SU-DHL-6 (cell line): ENCODE measurements around the gene BZW1.

Experiments used
- H2AFZ ChIP-seq: fragments of 200-600 bp; sonication (generic); 2 replicates; pipeline ENCODE4 v1.6.1; 2014; ENCODE audit warnings: low read depth, mild to moderate bottlenecking, moderate library complexity, mixed read lengths, antibody characterized with exemption, low read length; ENCODE audit not compliant: severe bottlenecking
- H3F3A ChIP-seq: fragments of 200-600 bp; shearing (Covaris generic); 2 replicates; pipeline ENCODE4 v1.6.0; 2016; ENCODE audit warnings: antibody characterized with exemption, mild to moderate bottlenecking; ENCODE audit not compliant: insufficient read depth
- H3K27ac ChIP-seq: fragments of 200-600 bp; sonication (generic); 2 replicates; pipeline ENCODE4 v1.5.1; 2016; ENCODE audit warnings: low read depth, mild to moderate bottlenecking, low read length, moderate library complexity, mixed read lengths
- H3K27me3 ChIP-seq: fragments of 200-600 bp; sonication (generic), shearing (Covaris generic); 2 replicates; pipeline ENCODE4 v1.6.0; 2014; ENCODE audit warnings: mild to moderate bottlenecking, low read length
- H3K36me3 ChIP-seq: fragments of 200-600 bp; sonication (generic); 2 replicates; pipeline ENCODE4 v1.6.1; 2014; ENCODE audit warnings: mild to moderate bottlenecking, low read length, mixed read lengths
- H3K4me2 ChIP-seq: fragments of 300-600, 200-600 bp; shearing (Covaris generic), sonication (generic); 2 replicates; pipeline ENCODE4 v1.6.0; 2014; ENCODE audit warnings: low read length, low read depth, mild to moderate bottlenecking; ENCODE audit not compliant: poor library complexity, severe bottlenecking
- H3K4me3 ChIP-seq: fragments of 200-600 bp; sonication (generic); 2 replicates; pipeline ENCODE4 v1.5.1; 2014; ENCODE audit warnings: antibody characterized with exemption, low read length, mild to moderate bottlenecking, mixed read lengths; ENCODE audit not compliant: insufficient read depth, poor library complexity, severe bottlenecking
- H3K79me2 ChIP-seq: fragments of 200-600 bp; sonication (generic); 2 replicates; pipeline ENCODE4 v1.6.1; 2014; ENCODE audit warnings: mild to moderate bottlenecking, low read length, moderate library complexity; ENCODE audit not compliant: insufficient read depth
- H3K9ac ChIP-seq: fragments of 200-600 bp; sonication (generic); 2 replicates; pipeline ENCODE4 v1.7.0; 2014; ENCODE audit warnings: mild to moderate bottlenecking, low read length
- H3K9me2 ChIP-seq: fragments of 200-600 bp; sonication (generic); replicated peaks from 2 replicates; pipeline ENCODE4 v1.6.1; 2014; ENCODE audit warnings: low read length; ENCODE audit not compliant: insufficient read depth
- H3K9me3 ChIP-seq: fragments of 200-600 bp; sonication (generic); 2 replicates; pipeline ENCODE4 v1.6.1; 2014; ENCODE audit warnings: low read length, mixed read lengths; ENCODE audit not compliant: insufficient read depth
- H4K20me1 ChIP-seq: fragments of 200-600 bp; sonication (generic); 2 replicates; pipeline ENCODE4 v1.6.1; 2014; ENCODE audit warnings: low read depth, mild to moderate bottlenecking, antibody characterized with exemption, low read length, moderate library complexity, mixed read lengths
- EZH2phosphoT487 ChIP-seq: fragments of 200-600 bp; sonication (generic), shearing (Covaris generic); conservative IDR thresholded peaks from 2 replicates; pipeline ENCODE4 v1.6.1; 2018; ENCODE audit warnings: mild to moderate bottlenecking, antibody characterized with exemption, low read length, moderate library complexity, mixed read lengths
- TF ChIP-seq, protein P1 (sequence below): fragments of 200-600 bp; sonication (generic); IDR thresholded peaks from one replicate; pipeline ENCODE4 v1.5.1; 2017; ENCODE audit warnings: antibody characterized with exemption, mild to moderate bottlenecking, low read length, moderate library complexity; ENCODE audit not compliant: insufficient read depth, poor library complexity, severe bottlenecking

The BZW1 gene

DNA sequence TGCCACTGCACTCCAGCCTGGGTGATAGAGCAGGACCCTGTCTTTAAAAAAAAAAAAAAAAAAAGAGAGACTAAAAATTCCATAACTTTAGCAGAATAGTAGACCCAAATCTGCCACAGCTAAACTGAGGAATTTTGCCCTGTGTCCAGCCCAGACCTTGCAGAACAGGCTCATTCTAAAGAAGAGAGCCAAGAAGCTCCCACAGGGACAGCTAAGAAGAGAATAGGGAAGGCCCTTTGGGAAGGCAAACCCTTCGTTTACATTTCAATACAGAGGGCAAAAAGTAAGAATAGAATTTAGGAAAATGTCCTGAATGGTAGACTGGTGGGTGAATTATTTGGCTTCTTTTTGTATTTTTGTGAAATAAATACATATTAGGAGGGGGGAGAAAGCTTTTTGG, 21.5 kb upstream of the BZW1 start:
- Histone ChIP-seq H3K4me3 (no peak overlapping the region), H3K27me3 (no peaks in the 10 kb centered on the region), H3K79me2 (no peaks in the 10 kb centered on the region), H4K20me1 (no peaks in the 10 kb centered on the region), H2AFZ (no peak overlapping the region), H3K9ac (no peak overlapping the region), H3F3A (no peaks in the 10 kb centered on the region), H3K27ac (no peak overlapping the region), H3K9me2 (no peaks in the 10 kb centered on the region), H3K36me3 (no peaks in the 10 kb centered on the region), H3K4me2 (no peak overlapping the region), H3K9me3 (no peaks in the 10 kb centered on the region)
- TF ChIP-seq EZH2phosphoT487: no peak
- TF ChIP-seq, protein P1, sequence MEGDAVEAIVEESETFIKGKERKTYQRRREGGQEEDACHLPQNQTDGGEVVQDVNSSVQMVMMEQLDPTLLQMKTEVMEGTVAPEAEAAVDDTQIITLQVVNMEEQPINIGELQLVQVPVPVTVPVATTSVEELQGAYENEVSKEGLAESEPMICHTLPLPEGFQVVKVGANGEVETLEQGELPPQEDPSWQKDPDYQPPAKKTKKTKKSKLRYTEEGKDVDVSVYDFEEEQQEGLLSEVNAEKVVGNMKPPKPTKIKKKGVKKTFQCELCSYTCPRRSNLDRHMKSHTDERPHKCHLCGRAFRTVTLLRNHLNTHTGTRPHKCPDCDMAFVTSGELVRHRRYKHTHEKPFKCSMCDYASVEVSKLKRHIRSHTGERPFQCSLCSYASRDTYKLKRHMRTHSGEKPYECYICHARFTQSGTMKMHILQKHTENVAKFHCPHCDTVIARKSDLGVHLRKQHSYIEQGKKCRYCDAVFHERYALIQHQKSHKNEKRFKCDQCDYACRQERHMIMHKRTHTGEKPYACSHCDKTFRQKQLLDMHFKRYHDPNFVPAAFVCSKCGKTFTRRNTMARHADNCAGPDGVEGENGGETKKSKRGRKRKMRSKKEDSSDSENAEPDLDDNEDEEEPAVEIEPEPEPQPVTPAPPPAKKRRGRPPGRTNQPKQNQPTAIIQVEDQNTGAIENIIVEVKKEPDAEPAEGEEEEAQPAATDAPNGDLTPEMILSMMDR: no peak

DNA sequence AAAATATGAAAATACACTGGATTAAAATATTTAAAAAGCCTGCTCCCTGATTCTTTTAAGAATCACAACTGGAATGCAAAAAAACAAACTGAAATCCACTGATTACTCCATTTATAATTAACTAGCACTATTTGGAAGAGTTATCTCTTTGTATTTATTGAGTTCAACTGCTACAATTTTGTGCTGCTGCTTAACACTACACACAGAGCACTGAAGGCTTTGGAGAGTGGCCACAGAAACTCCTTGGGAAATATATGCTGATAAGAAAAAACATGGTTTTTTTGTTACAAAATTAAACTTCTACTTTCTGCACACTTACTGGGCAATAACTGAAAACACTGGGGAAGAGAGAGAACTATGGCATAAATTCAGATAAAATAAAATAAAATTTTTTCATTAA, 19.8 kb upstream of the BZW1 start:
- Histone ChIP-seq H3K27ac (no peak overlapping the region), H3K9me2 (no peaks in the 10 kb centered on the region), H3F3A (no peaks in the 10 kb centered on the region), H3K36me3 (no peaks in the 10 kb centered on the region), H3K9me3 (no peaks in the 10 kb centered on the region), H3K9ac (no peak overlapping the region), H3K79me2 (no peaks in the 10 kb centered on the region), H3K4me3 (no peak overlapping the region), H3K27me3 (no peaks in the 10 kb centered on the region), H3K4me2 (no peak overlapping the region), H2AFZ (no peak overlapping the region), H4K20me1 (no peaks in the 10 kb centered on the region)
- TF ChIP-seq EZH2phosphoT487: no peak

DNA sequence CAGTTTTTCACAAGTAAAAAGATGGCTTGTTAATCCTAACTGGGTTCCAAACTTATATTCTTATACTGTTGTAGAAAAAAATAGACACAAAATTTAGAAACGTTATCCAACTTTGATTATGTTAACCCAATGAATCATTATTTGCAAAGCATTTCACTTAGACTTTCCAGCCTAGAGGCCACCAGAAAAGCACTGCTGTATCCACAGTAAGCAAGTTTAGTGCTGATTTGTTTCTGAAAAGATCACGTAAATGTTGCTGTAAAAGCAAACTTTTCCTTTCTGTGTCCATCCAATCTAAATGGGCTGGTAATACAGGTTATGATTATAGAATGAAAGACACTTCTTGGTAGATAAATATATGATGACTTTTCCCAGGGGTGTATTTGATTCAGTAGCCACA, 17.6 kb upstream of the BZW1 start:
- no peak for TF ChIP-seq EZH2phosphoT487
- TF ChIP-seq, protein P1: no peak
- H4K20me1 ChIP-seq: no peaks in the 10 kb centered on the region

DNA sequence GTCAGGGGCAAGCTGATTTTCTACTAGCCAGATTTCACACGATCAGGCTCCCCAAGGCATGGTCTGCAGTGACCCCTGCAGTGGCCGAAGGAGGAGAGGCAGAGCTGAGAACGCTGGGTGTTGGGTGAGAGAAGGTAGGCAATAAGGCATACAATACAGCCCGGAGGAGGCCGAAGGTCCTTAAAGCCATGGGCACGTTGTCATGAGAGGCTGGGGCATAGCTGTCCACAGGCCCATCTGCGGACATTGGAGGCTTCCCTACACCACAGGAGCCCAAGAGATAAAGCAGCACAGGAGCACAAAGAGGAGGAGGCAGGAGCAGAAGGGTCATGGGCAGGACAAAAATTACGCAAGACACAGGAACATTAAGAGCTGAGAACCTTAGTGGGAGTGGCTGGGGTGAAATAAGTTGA, 16.7 kb upstream of the BZW1 start:
- H3K27ac ChIP-seq: no peak overlapping the region
- TF ChIP-seq EZH2phosphoT487: no peak
- TF ChIP-seq, protein P1: no peak
- H3K9me2 ChIP-seq: no peaks in the 10 kb centered on the region
- H3K79me2 ChIP-seq: no peaks in the 10 kb centered on the region
- H3K9me3 ChIP-seq: no peaks in the 10 kb centered on the region
- H3K4me2 ChIP-seq: no peak overlapping the region
- H3K27me3 ChIP-seq: no peaks in the 10 kb centered on the region
- H3K9ac ChIP-seq: no peak overlapping the region
- no peak overlapping the region for H3K4me3 ChIP-seq
- H3K36me3 ChIP-seq: no peaks in the 10 kb centered on the region
- no peaks in the 10 kb centered on the region for H4K20me1 ChIP-seq
- H3F3A ChIP-seq: no peaks in the 10 kb centered on the region
- no peak overlapping the region for H2AFZ ChIP-seq

More for the DNA sequence above, 17.6 kb upstream of the BZW1 start:
- Histone ChIP-seq H3K27me3 (no peaks in the 10 kb centered on the region), H3K4me2 (no peak overlapping the region), H3F3A (no peaks in the 10 kb centered on the region), H3K36me3 (no peaks in the 10 kb centered on the region), H3K79me2 (no peaks in the 10 kb centered on the region), H3K9me2 (no peaks in the 10 kb centered on the region), H3K9ac (no peak overlapping the region), H2AFZ (no peak overlapping the region), H3K4me3 (no peak overlapping the region), H3K9me3 (no peaks in the 10 kb centered on the region), H3K27ac (no peak overlapping the region)
